Transverse colon (tissue), 4 donors: ENCODE results near the gene EYS. TPM values are rescaled to one million over a fixed set of nuclear protein-coding genes. Genes with fewer than 3 reads are reported as not detected.

Experiments used
- DNase-seq: peaks from one replicate; pipeline ENCODE4 v3.0.0-alpha.2; 2019
- H3K27ac ChIP-seq, 4 donors: fragments of 200-600 bp; sonication (generic); 2 replicates each; pipeline ENCODE4 v1.5.1; 2016 to 2018; ENCODE audit warnings: inconsistent platforms in 4 of 4
- H3K27me3 ChIP-seq: fragments of 200-600 bp; sonication (generic); 2 replicates; pipeline ENCODE4 v1.5.1; 2017; ENCODE audit warnings: inconsistent platforms
- H3K36me3 ChIP-seq, 4 donors: fragments of 200-600 bp; sonication (generic); 2 replicates each; pipeline ENCODE4 v1.5.1; 2017 to 2019; ENCODE audit warnings: inconsistent platforms in 4 of 4
- H3K4me1 ChIP-seq, 4 donors: fragments of 200-600 bp; sonication (generic); 2 replicates each; pipeline ENCODE4 v1.5.1; 2017 to 2020; ENCODE audit warnings: inconsistent platforms in 4 of 4
- H3K4me3 ChIP-seq, 4 donors: fragments of 200-600 bp; sonication (generic); 1 replicate in 1 of 4; 2 replicates in 3 of 4; pipeline versions ENCODE4 v1.5.1 to v1.6.1; 2017 to 2019; ENCODE audit warnings: inconsistent platforms in 4 of 4
- H3K9me3 ChIP-seq, 2 donors: fragments of 200-600 bp; sonication (generic); 2 replicates each; pipeline ENCODE4 v1.5.1; 2017 to 2019; ENCODE audit warnings: inconsistent platforms in 2 of 2
- EP300 ChIP-seq: sonication (generic); formaldehyde crosslinking; IDR thresholded peaks from one replicate; pipeline ENCODE4 v1.6.1; 2017; ENCODE audit warnings: antibody characterized with exemption, low read depth
- POLR2A ChIP-seq: fragments of 450-650 bp; IDR thresholded peaks from one replicate; pipeline ENCODE4 v1.6.1; 2016; ENCODE audit warnings: antibody characterized with exemption, mild to moderate bottlenecking, moderate library complexity
- POLR2AphosphoS5 ChIP-seq, 3 donors: sonication (generic); formaldehyde crosslinking; IDR thresholded peaks; one replicate each; pipeline ENCODE4 v1.6.1; 2016; ENCODE audit warnings: antibody characterized with exemption in 3 of 3
- WGBS, 2 donors: methylation state at CpG; one replicate each; pipeline ENCODE4 v1.1.5; 2018; ENCODE audit warnings: low coverage in 1 of 2; 5-methylcytosine and 5-hydroxymethylcytosine counted together
- in situ Hi-C, 4 donors: fragments of 200-750 bp; cut with MboI; loops; one replicate each; pipeline versions ENCODE4 v1.15.0 to v1.15.1; 2017; ENCODE audit warnings: low sequenced_read_pairs in 3 of 4, low pct_ligation_motif_present in 1 of 4, low pct_unique_long_range_greater_than_20kb in 1 of 4
- intact Hi-C: fragments of 100-400 bp; cut with DNase I; formaldehyde crosslinking; loops from one replicate; pipeline ENCODE4 v1.15.1; 2023; ENCODE audit warnings: low total_unique reads
- total RNA-seq, 4 donors: library from RNA; depleted of rRNA; stranded (reverse); fragments of >200 nt; gene quantifications; one replicate each; pipeline ENCODE4 v1.1.0, GENCODE V29; 2016
- TF ChIP-seq, protein P1 (sequence below), 5 experiments: fragments of 200-600 bp in 3 of 5; fragments of 450-650 bp in 2 of 5; sonication (generic) in 3 of 5; IDR thresholded peaks; 1 replicate in 2 of 5; 2 replicates in 3 of 5; pipeline ENCODE4 v1.5.1; 2016 to 2017; ENCODE audit warnings: antibody characterized with exemption in 5 of 5, inconsistent platforms in 3 of 5, mild to moderate bottlenecking in 2 of 5, moderate library complexity in 1 of 5

The EYS gene
- total RNA-seq, 4 donors from 2014 or later, result 0.41 TPM; not detected in 3

DNA sequence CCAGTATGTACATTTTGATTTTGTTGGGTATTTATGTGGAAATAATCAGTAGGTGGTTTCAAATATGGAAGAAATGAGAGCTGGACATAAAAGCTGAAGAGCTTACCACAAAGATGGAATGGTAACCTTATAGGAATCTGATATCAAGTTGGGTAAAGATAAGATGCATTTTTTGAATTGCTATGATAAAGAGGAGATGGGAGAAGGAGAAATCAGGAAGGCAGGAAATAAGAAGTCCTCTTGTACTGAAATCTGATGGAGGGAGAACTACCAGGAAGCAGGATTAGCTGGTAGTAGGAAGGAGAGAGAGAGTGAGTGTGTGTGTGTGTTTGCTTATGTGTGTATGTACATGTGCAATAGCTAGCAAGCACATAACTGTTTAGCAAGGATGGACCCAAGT is 1603.0 kb downstream of the EYS start:
- H3K36me3 ChIP-seq, result no peaks in the 10 kb centered on the region
- H3K4me3 ChIP-seq, result no peak overlapping the region
- in situ Hi-C loops (no loop called here), intact Hi-C loops (no loop called here)
- no peak for TF ChIP-seq POLR2A
- no peak for TF ChIP-seq EP300
- no peak for TF ChIP-seq POLR2AphosphoS5 (IDR thresholded peaks at IDR 0.05)
- no peaks in the 10 kb centered on the region for H3K27me3 ChIP-seq
- H3K9me3 ChIP-seq, result no peaks in the 10 kb centered on the region
- no peak overlapping the region for H3K27ac ChIP-seq
- DNase-seq, result no peak
- no peaks in the 10 kb centered on the region for H3K4me1 ChIP-seq

DNA sequence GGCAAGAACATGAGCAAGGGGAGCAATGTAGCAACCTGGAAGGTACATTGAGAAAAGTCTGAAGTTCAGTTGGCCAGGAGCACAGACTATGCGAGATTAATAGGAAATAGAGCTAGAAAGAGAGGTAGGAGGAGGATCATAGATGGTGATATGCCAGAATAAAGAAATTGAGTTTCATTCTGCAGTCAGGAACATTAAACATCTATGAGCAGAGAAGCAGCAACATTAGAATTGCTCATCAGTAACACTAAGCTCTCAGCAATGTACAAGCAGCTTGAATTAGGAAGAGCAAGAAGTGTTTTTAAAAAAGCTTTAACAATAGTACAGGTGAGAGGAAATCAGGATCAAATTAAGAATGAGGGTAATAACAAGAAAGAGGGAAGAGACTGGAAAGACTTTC is 1603.5 kb downstream of the EYS start:
- 13 to 67% methylated on average over 1 of the region's 1 CpG for WGBS, 2 donors
- in situ Hi-C loops, result no loop called here
- H3K36me3 ChIP-seq, result no peaks in the 10 kb centered on the region

DNA sequence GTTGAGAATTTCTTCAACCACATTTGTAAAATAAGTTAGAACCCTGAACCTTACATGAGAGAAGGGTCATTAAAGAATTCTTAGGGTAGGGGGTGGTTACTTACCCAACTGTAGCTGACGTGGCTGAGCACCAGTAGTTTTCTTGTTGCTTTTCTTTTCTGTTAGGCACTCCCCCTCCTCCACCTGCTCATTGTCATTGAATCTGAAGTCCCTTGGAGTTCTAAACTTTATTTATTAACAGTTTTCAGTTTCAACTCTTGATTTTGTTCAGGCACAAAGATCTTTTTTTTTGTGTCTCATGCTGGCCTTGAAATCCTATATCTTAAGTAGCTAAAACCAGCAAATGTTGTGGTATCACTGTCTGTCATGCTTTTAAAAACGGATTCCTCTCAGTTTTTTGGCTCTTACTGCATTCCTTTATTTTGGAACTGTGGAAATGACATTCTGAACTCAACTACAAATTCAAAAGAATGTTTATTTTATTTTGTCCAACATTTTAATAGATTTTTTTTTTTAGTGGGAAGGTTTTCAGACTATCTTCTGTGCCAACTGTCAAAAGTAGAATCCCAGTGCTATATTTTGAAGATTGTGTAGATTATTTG is 1606.2 kb downstream of the EYS start:
- H3K27me3 ChIP-seq, result no peaks in the 10 kb centered on the region

More for the DNA sequence above, 1603.5 kb downstream of the EYS start:
- no peak for DNase-seq
- Histone ChIP-seq H3K27ac (no peak overlapping the region), H3K4me3 (no peak overlapping the region), H3K4me1 (no peaks in the 10 kb centered on the region), H3K27me3 (no peaks in the 10 kb centered on the region), H3K9me3 (no peaks in the 10 kb centered on the region)
- intact Hi-C loops, result no loop called here
- TF ChIP-seq, protein P1, sequence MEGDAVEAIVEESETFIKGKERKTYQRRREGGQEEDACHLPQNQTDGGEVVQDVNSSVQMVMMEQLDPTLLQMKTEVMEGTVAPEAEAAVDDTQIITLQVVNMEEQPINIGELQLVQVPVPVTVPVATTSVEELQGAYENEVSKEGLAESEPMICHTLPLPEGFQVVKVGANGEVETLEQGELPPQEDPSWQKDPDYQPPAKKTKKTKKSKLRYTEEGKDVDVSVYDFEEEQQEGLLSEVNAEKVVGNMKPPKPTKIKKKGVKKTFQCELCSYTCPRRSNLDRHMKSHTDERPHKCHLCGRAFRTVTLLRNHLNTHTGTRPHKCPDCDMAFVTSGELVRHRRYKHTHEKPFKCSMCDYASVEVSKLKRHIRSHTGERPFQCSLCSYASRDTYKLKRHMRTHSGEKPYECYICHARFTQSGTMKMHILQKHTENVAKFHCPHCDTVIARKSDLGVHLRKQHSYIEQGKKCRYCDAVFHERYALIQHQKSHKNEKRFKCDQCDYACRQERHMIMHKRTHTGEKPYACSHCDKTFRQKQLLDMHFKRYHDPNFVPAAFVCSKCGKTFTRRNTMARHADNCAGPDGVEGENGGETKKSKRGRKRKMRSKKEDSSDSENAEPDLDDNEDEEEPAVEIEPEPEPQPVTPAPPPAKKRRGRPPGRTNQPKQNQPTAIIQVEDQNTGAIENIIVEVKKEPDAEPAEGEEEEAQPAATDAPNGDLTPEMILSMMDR (IDR thresholded peaks at IDR 0.05), result no peak
- TF ChIP-seq POLR2A (no peak), POLR2AphosphoS5 (IDR thresholded peaks at IDR 0.05) (no peak), EP300 (no peak)

DNA sequence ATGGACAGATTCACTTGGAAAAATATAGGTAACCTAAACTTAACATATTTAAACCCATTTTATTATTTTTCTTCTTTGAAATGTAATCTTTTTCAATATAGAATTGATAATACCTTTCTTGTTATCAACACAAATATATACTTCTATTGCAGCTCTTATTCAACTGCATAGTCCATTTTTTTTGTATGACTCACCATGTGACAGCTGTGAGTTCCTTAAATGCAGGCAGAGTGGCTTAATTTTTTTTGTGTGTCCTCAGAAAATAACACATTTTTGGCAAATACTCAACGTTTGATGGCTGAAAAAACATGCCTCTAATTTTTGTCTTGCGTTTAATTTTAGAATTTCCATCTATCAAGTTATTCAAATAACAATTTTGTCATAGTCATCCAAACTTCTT is 1616.7 kb downstream of the EYS start:
- 44 to 74% methylated on average over 2 of the region's 2 CpGs for WGBS, 2 donors
- intact Hi-C loops (no loop called here), in situ Hi-C loops (no loop called here)
- Histone ChIP-seq H3K36me3 (no peaks in the 10 kb centered on the region), H3K27me3 (no peaks in the 10 kb centered on the region), H3K27ac (no peak overlapping the region), H3K4me1 (peaks cover 0 to 4% (median 0%) of the 10 kb centered on the region in 4 donors), H3K9me3 (no peaks in the 10 kb centered on the region), H3K4me3 (no peak overlapping the region)
- DNase-seq, result no peak
- no peak for TF ChIP-seq EP300
- TF ChIP-seq, protein P1 (IDR thresholded peaks at IDR 0.05), result no peak
- TF ChIP-seq POLR2A, result no peak
- no peak for TF ChIP-seq POLR2AphosphoS5 (IDR thresholded peaks at IDR 0.05)

More for the DNA sequence above, 1606.2 kb downstream of the EYS start:
- in situ Hi-C loops, result no loop called here
- Histone ChIP-seq H3K4me1 (no peaks in the 10 kb centered on the region), H3K36me3 (no peaks in the 10 kb centered on the region), H3K4me3 (no peak overlapping the region), H3K9me3 (no peaks in the 10 kb centered on the region), H3K27ac (no peak overlapping the region)
- 48 to 61% methylated on average over 2 of the region's 2 CpGs for WGBS, 2 donors
- no peak for DNase-seq
- TF ChIP-seq, protein P1 (IDR thresholded peaks at IDR 0.05), result no peak
- TF ChIP-seq EP300 (no peak), POLR2A (no peak), POLR2AphosphoS5 (IDR thresholded peaks at IDR 0.05) (no peak)
- intact Hi-C loops, result no loop called here

DNA sequence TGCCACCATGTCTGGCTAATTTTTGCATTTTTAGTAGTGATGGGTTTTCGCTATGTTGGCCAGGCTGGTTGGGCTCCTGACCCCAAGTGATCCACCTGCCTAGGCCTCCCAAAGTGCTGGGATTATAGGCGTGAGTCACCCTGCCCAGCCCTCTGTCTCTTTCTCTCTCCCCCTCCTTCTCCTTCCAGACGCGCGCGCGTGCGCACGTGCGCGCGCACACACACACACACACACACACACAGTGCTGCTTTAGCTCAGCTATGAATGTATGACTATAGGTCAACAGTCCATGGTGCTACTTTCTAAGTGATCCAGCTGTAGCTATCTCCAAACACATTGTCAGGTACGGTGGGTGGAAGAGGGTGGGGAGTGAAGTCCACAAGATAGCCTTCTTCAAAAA is 1621.9 kb downstream of the EYS start:
- Histone ChIP-seq H3K4me1 (peaks cover 0 to 18% (median 8%) of the 10 kb centered on the region in 4 donors), H3K36me3 (no peaks in the 10 kb centered on the region), H3K9me3 (no peaks in the 10 kb centered on the region), H3K27ac (peak overlapping the region in 1 of 4 donors; percentile 42), H3K27me3 (no peaks in the 10 kb centered on the region), H3K4me3 (no peak overlapping the region)
- 83 to 91% methylated on average over 1 to 13 of the region's 13 CpGs for WGBS, 2 donors
- intact Hi-C loops, result no loop called here
- in situ Hi-C loops, result no loop called here
- no peak for DNase-seq
- TF ChIP-seq POLR2AphosphoS5 (IDR thresholded peaks at IDR 0.05) (no peak), EP300 (no peak), POLR2A (no peak)
- TF ChIP-seq, protein P1 (IDR thresholded peaks at IDR 0.05), result no peak
